ENCODE measurements around the gene CEP78. TPM values are rescaled to one million over a fixed set of nuclear protein-coding genes. Genes with fewer than 3 reads are reported as not detected.
"Not testable (repeated sequence)": the region's sequence is repeated elsewhere in the genome, so short reads cannot be mapped to it uniquely, and the experiment has no call there.

CEP78 gene
- total RNA-seq, 1 donor from 2014 or later, result 66.4 TPM

GRCh38 chr9:78191931-78192330 lies 43.9 kb upstream of the CEP78 start:
- peaks cover 18% of the 10 kb centered on the region for H3K4me1 Mint-ChIP-seq
- no peak for TF ChIP-seq CTCF (conservative IDR thresholded peaks at IDR 0.05)
- DNase-seq (ENCODE audit: low read depth, low spot score), result no peak
- H3K36me3 Mint-ChIP-seq (ENCODE audit: low read depth), result no peaks in the 10 kb centered on the region
- H3K9me3 Mint-ChIP-seq, result no peaks in the 10 kb centered on the region
- no peaks in the 10 kb centered on the region for H3K27me3 Mint-ChIP-seq (ENCODE audit: low read depth)
- no peak overlapping the region for H3K27ac Mint-ChIP-seq (ENCODE audit: unreplicated experiment)
- no peak overlapping the region for H3K4me3 Mint-ChIP-seq

- no peak for TF ChIP-seq CTCF (conservative IDR thresholded peaks at IDR 0.05)
- no peak overlapping the region for H3K4me3 Mint-ChIP-seq
- H3K36me3 Mint-ChIP-seq (ENCODE audit: low read depth), result no peaks in the 10 kb centered on the region
- no peaks in the 10 kb centered on the region for H3K9me3 Mint-ChIP-seq
- H3K4me1 Mint-ChIP-seq, result no peaks in the 10 kb centered on the region
- no peaks in the 10 kb centered on the region for H3K27me3 Mint-ChIP-seq (ENCODE audit: low read depth)
- H3K27ac Mint-ChIP-seq (ENCODE audit: unreplicated experiment), result no peak overlapping the region
- no peak for DNase-seq (ENCODE audit: low read depth, low spot score)
Measured at GRCh38 chr9:78196258-78196657, 39.6 kb upstream of the CEP78 start.

- H3K4me1 Mint-ChIP-seq; H3K4me3 Mint-ChIP-seq; H3K27me3 Mint-ChIP-seq (ENCODE audit: low read depth); H3K9me3 Mint-ChIP-seq; H3K36me3 Mint-ChIP-seq (ENCODE audit: low read depth); H3K27ac Mint-ChIP-seq (ENCODE audit: unreplicated experiment): not testable (repeated sequence)
- peak; percentile 3 for DNase-seq (ENCODE audit: low read depth, low spot score)
Measured at GRCh38 chr9:78201158-78201777, 34.6 kb upstream of the CEP78 start.

GRCh38 chr9:78207319-78207718 lies 28.6 kb upstream of the CEP78 start:
- H3K4me1 Mint-ChIP-seq, result peaks cover 8% of the 10 kb centered on the region
- H3K4me3 Mint-ChIP-seq, result no peak overlapping the region
- no peak for DNase-seq (ENCODE audit: low read depth, low spot score)
- H3K27ac Mint-ChIP-seq (ENCODE audit: unreplicated experiment), result no peak overlapping the region
- no peaks in the 10 kb centered on the region for H3K9me3 Mint-ChIP-seq
- H3K27me3 Mint-ChIP-seq (ENCODE audit: low read depth), result no peaks in the 10 kb centered on the region
- peaks cover 2% of the 10 kb centered on the region for H3K36me3 Mint-ChIP-seq (ENCODE audit: low read depth)
- TF ChIP-seq CTCF (conservative IDR thresholded peaks at IDR 0.05), result no peak

GRCh38 chr9:78207901-78208300 lies 28.0 kb upstream of the CEP78 start:
- no peaks in the 10 kb centered on the region for H3K36me3 Mint-ChIP-seq (ENCODE audit: low read depth)
- no peak for DNase-seq (ENCODE audit: low read depth, low spot score)
- H3K4me1 Mint-ChIP-seq, result peaks cover 13% of the 10 kb centered on the region
- no peak overlapping the region for H3K4me3 Mint-ChIP-seq
- H3K27me3 Mint-ChIP-seq (ENCODE audit: low read depth), result no peaks in the 10 kb centered on the region
- H3K9me3 Mint-ChIP-seq, result no peaks in the 10 kb centered on the region
- no peak for TF ChIP-seq CTCF (conservative IDR thresholded peaks at IDR 0.05)
- H3K27ac Mint-ChIP-seq (ENCODE audit: unreplicated experiment), result no peak overlapping the region

GRCh38 chr9:78209127-78209526 lies 26.7 kb upstream of the CEP78 start:
- no peaks in the 10 kb centered on the region for H3K36me3 Mint-ChIP-seq (ENCODE audit: low read depth)
- no peak for TF ChIP-seq CTCF (conservative IDR thresholded peaks at IDR 0.05)
- no peak for DNase-seq (ENCODE audit: low read depth, low spot score)
- H3K27ac Mint-ChIP-seq (ENCODE audit: unreplicated experiment), result no peak overlapping the region
- peaks cover 20% of the 10 kb centered on the region for H3K4me1 Mint-ChIP-seq
- H3K27me3 Mint-ChIP-seq (ENCODE audit: low read depth), result no peaks in the 10 kb centered on the region
- no peaks in the 10 kb centered on the region for H3K9me3 Mint-ChIP-seq
- no peak overlapping the region for H3K4me3 Mint-ChIP-seq
